Left lung (tissue), 10 donors: ENCODE measurements around the gene MAGI1. TPM values are rescaled to one million over a fixed set of nuclear protein-coding genes. Genes with fewer than 3 reads are reported as not detected.

ENCODE experiments used
- ATAC-seq: fragments of 200-7000 bp; cut with Tn5 transposase; one replicate; pipeline ENCODE4 v1.9.1; 2020; ENCODE audit warnings: moderate library complexity
- DNase-seq, 4 donors: peaks; one replicate each; pipeline ENCODE4 v3.0.0-alpha.2; 2013 to 2020
- H3K27ac ChIP-seq, 2 donors: fragments of 200-600 bp; sonication (generic) in 1 of 2; one replicate each; pipeline versions ENCODE4 v1.5.0 to v1.8.0; 2020 to 2021
- H3K27me3 ChIP-seq, 2 donors: fragments of 200-600 bp; sonication (generic) in 1 of 2; one replicate each; pipeline versions ENCODE4 v1.5.0 to v1.8.0; 2020 to 2021
- H3K36me3 ChIP-seq, 2 donors: fragments of 200-600 bp; sonication (generic) in 1 of 2; one replicate each; pipeline versions ENCODE4 v1.5.0 to v1.8.0; 2020 to 2021
- H3K4me1 ChIP-seq, 2 donors: fragments of 200-600 bp; one replicate each; pipeline ENCODE4 v1.8.0; 2021
- H3K4me3 ChIP-seq, 2 donors: fragments of 200-600 bp; sonication (generic) in 1 of 2; one replicate each; pipeline versions ENCODE4 v1.5.0 to v1.8.0; 2020 to 2021; ENCODE audit warnings: mild to moderate bottlenecking in 1 of 2
- H3K9me3 ChIP-seq, 2 donors: fragments of 200-600 bp; sonication (generic) in 1 of 2; one replicate each; pipeline versions ENCODE4 v1.5.0 to v1.8.0; 2020 to 2021
- intact Hi-C, 2 donors: fragments of 100-400 bp; cut with DNase I; formaldehyde crosslinking; loops; one replicate each; pipeline versions ENCODE4 v1.11.2 to v1.14.2; 2022
- polyA plus RNA-seq, 6 donors: library from polyadenylated mRNA; unstranded; fragments of 120-200 nt; gene quantifications; one replicate each; pipeline ENCODE4 v1.2.1, GENCODE V29; 2013; ENCODE audit not compliant: insufficient read length in 6 of 6
- total RNA-seq, 2 donors: library from RNA; stranded (reverse); fragmentation: NEBNext Ultra II Directional; extraction: Animal tissue kit (Norgen Biotek cat#: 25700); gene quantifications; one replicate each; pipeline ENCODE4 v1.2.1, GENCODE V29; 2021
- TF ChIP-seq, protein P1 (sequence below), 2 donors: fragments of 200-600 bp; sonication (generic) in 1 of 2; IDR thresholded peaks; one replicate each; pipeline versions ENCODE4 v1.5.0 to v1.8.0; 2021; ENCODE audit warnings: antibody characterized with exemption in 2 of 2
- donor health status: DM: no; HTN: yes; CAD: no.
- donor health status: DM: no; HTN: no; CAD: no.

The MAGI1 gene
- total and polyA plus RNA-seq, 8 donors: 25.4 to 32.0 (median 28.7) TPM

DNA sequence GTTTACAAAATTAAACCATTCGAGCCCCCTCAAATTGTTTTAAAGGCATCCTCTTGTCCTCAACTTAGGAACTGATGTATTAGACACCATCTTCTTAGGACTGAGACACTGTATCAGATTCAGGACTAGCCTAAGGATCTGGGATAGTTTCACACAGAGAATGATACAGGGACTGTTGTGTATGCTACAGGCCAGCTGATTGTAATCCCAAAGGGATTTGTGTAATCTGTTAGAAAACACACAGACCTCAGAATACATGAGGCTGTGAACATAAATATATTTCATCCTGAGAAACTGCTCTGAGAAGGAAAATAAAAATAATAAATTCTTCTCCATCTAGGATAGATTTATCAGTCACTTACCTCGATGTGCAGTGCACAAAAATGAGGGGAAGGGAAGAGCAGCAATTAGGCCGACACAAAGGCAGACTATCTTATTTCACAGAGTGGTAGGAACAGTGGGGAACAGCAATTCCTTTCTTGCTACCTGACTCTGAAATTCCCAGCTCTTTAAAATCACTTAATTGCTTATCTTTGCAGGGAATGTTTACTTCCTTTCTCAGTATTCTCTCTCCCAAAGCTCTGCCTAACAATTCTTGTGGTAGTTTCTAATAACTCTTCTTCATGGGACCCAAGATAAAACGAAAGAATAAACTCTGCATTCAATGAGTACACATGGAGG is 322.5 kb downstream of the MAGI1 start:
- TF ChIP-seq, protein P1, sequence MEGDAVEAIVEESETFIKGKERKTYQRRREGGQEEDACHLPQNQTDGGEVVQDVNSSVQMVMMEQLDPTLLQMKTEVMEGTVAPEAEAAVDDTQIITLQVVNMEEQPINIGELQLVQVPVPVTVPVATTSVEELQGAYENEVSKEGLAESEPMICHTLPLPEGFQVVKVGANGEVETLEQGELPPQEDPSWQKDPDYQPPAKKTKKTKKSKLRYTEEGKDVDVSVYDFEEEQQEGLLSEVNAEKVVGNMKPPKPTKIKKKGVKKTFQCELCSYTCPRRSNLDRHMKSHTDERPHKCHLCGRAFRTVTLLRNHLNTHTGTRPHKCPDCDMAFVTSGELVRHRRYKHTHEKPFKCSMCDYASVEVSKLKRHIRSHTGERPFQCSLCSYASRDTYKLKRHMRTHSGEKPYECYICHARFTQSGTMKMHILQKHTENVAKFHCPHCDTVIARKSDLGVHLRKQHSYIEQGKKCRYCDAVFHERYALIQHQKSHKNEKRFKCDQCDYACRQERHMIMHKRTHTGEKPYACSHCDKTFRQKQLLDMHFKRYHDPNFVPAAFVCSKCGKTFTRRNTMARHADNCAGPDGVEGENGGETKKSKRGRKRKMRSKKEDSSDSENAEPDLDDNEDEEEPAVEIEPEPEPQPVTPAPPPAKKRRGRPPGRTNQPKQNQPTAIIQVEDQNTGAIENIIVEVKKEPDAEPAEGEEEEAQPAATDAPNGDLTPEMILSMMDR (IDR thresholded peaks at IDR 0.05): no peak
- ATAC-seq (no peak), DNase-seq (no peak)
- Histone ChIP-seq H3K36me3 (no peaks in the 10 kb centered on the region), H3K27ac (no peak overlapping the region), H3K27me3 (no peaks in the 10 kb centered on the region), H3K4me3 (no peak overlapping the region), H3K9me3 (no peaks in the 10 kb centered on the region), H3K4me1 (peaks cover 0 to 5% of the 10 kb centered on the region in 2 donors)
- intact Hi-C loops: no loop called here

- no peaks in the 10 kb centered on the region for H3K27me3 ChIP-seq
- H3K4me3 ChIP-seq: no peak overlapping the region
- no peak overlapping the region for H3K27ac ChIP-seq
- intact Hi-C loops: no loop called here
- H3K9me3 ChIP-seq: no peaks in the 10 kb centered on the region
- TF ChIP-seq, protein P1 (IDR thresholded peaks at IDR 0.05): no peak
- H3K4me1 ChIP-seq: peaks cover 0 to 5% of the 10 kb centered on the region in 2 donors
- ATAC-seq (peak; percentile 35), DNase-seq (peak in 1 of 4 donors; percentile 31)
- no peaks in the 10 kb centered on the region for H3K36me3 ChIP-seq
These were observed 324.6 kb downstream of the MAGI1 start for GRCh38 chr3:65714134-65714533.

- DNase-seq: no peak
- intact Hi-C loops: no loop called here
- Histone ChIP-seq H3K36me3 (no peaks in the 10 kb centered on the region), H3K9me3 (no peaks in the 10 kb centered on the region), H3K27ac (no peak overlapping the region), H3K27me3 (no peaks in the 10 kb centered on the region), H3K4me3 (no peak overlapping the region), H3K4me1 (peaks cover 0 to 5% of the 10 kb centered on the region in 2 donors)
- TF ChIP-seq, protein P1 (IDR thresholded peaks at IDR 0.05): no peak
- no peak for ATAC-seq
These were observed 325.7 kb downstream of the MAGI1 start for GRCh38 chr3:65713016-65713415.

DNA sequence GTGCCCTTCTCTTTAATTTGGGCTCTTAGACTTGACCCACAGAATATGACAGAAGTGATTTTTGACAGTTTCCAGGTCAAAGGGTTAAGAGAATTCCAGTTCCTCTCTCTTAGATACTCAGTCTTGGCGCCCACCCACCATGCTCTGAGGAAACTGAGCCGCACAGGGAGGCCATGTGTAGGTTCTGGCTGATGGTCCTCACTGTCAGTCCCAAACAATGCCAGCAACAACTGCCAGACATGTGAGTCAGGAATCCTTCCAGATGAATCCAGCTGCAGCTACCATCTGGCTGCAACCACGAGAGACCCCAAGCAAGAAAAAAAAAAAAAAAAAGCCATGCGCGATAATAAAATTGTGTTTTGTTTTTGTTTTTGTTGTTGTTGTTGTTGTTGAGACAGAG is 326.6 kb downstream of the MAGI1 start:
- intact Hi-C loops: no loop called here

DNA sequence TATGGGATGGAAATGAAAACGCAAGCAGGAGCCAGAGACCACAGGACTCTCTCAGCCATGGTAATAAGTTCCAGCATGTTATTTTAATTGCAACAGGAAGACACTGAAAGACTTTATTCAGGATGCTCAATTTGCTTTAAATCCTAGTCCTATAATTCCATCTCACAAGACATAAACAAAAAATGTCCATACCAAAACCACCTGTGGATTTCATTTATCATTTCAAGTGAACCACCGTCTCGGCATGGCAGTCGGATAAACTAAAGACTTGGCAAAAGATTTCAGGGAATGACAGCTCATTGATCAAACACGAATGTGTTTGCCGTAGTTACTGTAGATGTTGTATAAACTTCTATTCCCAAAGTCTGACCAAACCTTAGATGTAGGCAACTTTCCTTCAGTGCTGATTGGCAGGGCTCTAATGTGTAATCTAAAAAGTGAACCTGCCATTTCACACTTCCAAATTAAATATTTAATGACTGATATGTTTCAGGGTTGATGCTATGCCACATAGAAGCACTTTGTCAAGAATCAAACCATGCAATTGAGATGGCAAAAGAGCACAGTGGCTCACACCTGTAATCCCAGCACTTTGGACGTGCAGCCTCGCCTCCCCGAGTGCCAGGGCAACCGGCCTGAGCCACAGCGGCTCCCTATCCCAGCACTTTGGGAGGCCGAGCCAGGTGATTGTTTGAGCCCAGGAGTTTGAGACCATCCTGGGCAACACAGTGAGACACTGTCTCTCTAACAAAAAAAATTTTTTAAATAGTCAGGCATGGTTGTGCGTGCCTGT is 331.7 kb downstream of the MAGI1 start:
- Histone ChIP-seq H3K36me3 (no peaks in the 10 kb centered on the region), H3K4me3 (no peak overlapping the region), H3K4me1 (no peaks in the 10 kb centered on the region), H3K9me3 (no peaks in the 10 kb centered on the region), H3K27ac (no peak overlapping the region), H3K27me3 (no peaks in the 10 kb centered on the region)
- no peak for ATAC-seq
- intact Hi-C loops: no loop called here
- TF ChIP-seq, protein P1 (IDR thresholded peaks at IDR 0.05): no peak
- no peak for DNase-seq

More for the DNA sequence above, 326.6 kb downstream of the MAGI1 start:
- DNase-seq (no peak), ATAC-seq (no peak)
- H3K36me3 ChIP-seq: no peaks in the 10 kb centered on the region
- TF ChIP-seq, protein P1 (IDR thresholded peaks at IDR 0.05): no peak
- H3K4me1 ChIP-seq: peaks cover 0 to 5% of the 10 kb centered on the region in 2 donors
- no peak overlapping the region for H3K27ac ChIP-seq
- H3K9me3 ChIP-seq: no peaks in the 10 kb centered on the region
- H3K4me3 ChIP-seq: no peak overlapping the region
- no peaks in the 10 kb centered on the region for H3K27me3 ChIP-seq
